Mesothelial cell of epicardium (in vitro differentiated cells): ENCODE data around the gene VSX2. TPM values are rescaled to one million over a fixed set of nuclear protein-coding genes. Genes with fewer than 3 reads are reported as not detected.

Source experiments
- DNase-seq, 2 experiments: peaks; one replicate each; pipeline ENCODE4 v3.0.0; 2021; ENCODE audit warnings: low spot score in 2 of 2; ENCODE audit not compliant: unreplicated experiment in 2 of 2
- H3K27ac Mint-ChIP-seq: 2 replicates; pipeline ENCODE4 v1.8.0; 2021; ENCODE audit warnings: mixed read lengths
- H3K27me3 Mint-ChIP-seq: 2 replicates; pipeline ENCODE4 v1.8.0; 2021; ENCODE audit warnings: low read depth, mixed read lengths
- H3K36me3 Mint-ChIP-seq: 2 replicates; pipeline ENCODE4 v1.8.0; 2021; ENCODE audit warnings: mixed read lengths
- H3K4me1 Mint-ChIP-seq: 2 replicates; pipeline ENCODE4 v1.8.0; 2021; ENCODE audit warnings: mixed read lengths
- H3K4me3 Mint-ChIP-seq: 2 replicates; pipeline ENCODE4 v1.8.0; 2021; ENCODE audit warnings: mild to moderate bottlenecking, moderate library complexity, mixed read lengths
- H3K9me3 Mint-ChIP-seq: 2 replicates; pipeline ENCODE4 v1.8.0; 2021; ENCODE audit warnings: mixed read lengths
- total RNA-seq: library from RNA; stranded (reverse); gene quantifications from 3 replicates; pipeline ENCODE4 v1.2.1, GENCODE V29; 2021
- TF ChIP-seq, protein P1 (sequence below): fragments of 200-600 bp; sonication (generic); IDR thresholded peaks from one replicate; pipeline ENCODE4 v1.5.0; 2021; ENCODE audit warnings: antibody characterized with exemption; ENCODE audit not compliant: unreplicated experiment

The VSX2 gene
- total RNA-seq, 1 donor from 2014 or later = not detected

- TF ChIP-seq, protein P1, sequence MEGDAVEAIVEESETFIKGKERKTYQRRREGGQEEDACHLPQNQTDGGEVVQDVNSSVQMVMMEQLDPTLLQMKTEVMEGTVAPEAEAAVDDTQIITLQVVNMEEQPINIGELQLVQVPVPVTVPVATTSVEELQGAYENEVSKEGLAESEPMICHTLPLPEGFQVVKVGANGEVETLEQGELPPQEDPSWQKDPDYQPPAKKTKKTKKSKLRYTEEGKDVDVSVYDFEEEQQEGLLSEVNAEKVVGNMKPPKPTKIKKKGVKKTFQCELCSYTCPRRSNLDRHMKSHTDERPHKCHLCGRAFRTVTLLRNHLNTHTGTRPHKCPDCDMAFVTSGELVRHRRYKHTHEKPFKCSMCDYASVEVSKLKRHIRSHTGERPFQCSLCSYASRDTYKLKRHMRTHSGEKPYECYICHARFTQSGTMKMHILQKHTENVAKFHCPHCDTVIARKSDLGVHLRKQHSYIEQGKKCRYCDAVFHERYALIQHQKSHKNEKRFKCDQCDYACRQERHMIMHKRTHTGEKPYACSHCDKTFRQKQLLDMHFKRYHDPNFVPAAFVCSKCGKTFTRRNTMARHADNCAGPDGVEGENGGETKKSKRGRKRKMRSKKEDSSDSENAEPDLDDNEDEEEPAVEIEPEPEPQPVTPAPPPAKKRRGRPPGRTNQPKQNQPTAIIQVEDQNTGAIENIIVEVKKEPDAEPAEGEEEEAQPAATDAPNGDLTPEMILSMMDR = no peak
- peaks cover 4% of the 10 kb centered on the region for H3K27me3 Mint-ChIP-seq
Measured at GRCh38 chr14:74271365-74271764, 32.1 kb downstream of the VSX2 start.

GRCh38 chr14:74275241-74275841 is 36.1 kb downstream of the VSX2 start:
- H3K36me3 Mint-ChIP-seq = peaks cover 10% of the 10 kb centered on the region
- H3K27me3 Mint-ChIP-seq = peaks cover 4% of the 10 kb centered on the region
- peaks cover 8% of the 10 kb centered on the region for H3K4me1 Mint-ChIP-seq
- peaks cover 10% of the 10 kb centered on the region for H3K9me3 Mint-ChIP-seq
- no peak for DNase-seq
- H3K4me3 Mint-ChIP-seq = no peak overlapping the region
- TF ChIP-seq, protein P1 = no peak
- H3K27ac Mint-ChIP-seq = no peak overlapping the region

More at GRCh38 chr14:74271365-74271764, 32.1 kb downstream of the VSX2 start:
- Mint-ChIP-seq H3K4me3 (no peak overlapping the region), H3K27ac (no peak overlapping the region), H3K9me3 (no peaks in the 10 kb centered on the region), H3K36me3 (no peaks in the 10 kb centered on the region), H3K4me1 (peaks cover 8% of the 10 kb centered on the region)
- no peak for DNase-seq

DNA sequence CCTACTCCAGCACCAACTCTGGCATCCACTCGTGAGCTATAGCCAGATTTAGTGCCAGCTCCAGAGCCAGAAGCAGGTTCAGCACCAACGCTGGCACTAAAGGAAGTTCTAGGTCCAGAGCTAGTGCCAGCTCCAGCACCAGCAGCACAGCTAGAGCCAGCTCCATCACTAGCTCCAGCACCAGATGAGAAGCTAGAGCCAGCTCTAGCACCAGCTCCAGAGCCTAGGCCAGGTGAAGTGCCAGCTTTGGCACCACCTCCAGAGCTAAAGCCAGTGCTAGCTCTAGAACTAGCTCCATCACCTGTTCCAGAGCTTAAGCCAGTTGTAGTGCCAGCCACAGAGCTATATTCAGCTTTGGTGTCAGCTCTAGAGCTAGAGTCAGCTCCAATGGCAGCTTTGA is 38.8 kb downstream of the VSX2 start:
- TF ChIP-seq, protein P1 = no peak
- peaks cover 15% of the 10 kb centered on the region for H3K9me3 Mint-ChIP-seq
- peaks cover 24% of the 10 kb centered on the region for H3K36me3 Mint-ChIP-seq
- no peak overlapping the region for H3K27ac Mint-ChIP-seq
- H3K4me3 Mint-ChIP-seq = no peak overlapping the region
- H3K4me1 Mint-ChIP-seq = peaks cover 8% of the 10 kb centered on the region
- DNase-seq = no peak
- no peaks in the 10 kb centered on the region for H3K27me3 Mint-ChIP-seq

GRCh38 chr14:74281069-74281468 is 41.8 kb downstream of the VSX2 start:
- peaks cover 15% of the 10 kb centered on the region for H3K9me3 Mint-ChIP-seq
- peaks cover 40% of the 10 kb centered on the region for H3K36me3 Mint-ChIP-seq
- H3K4me1 Mint-ChIP-seq = peaks cover under 1% of the 10 kb centered on the region
- no peak for DNase-seq
- H3K4me3 Mint-ChIP-seq = no peak overlapping the region
- no peak overlapping the region for H3K27ac Mint-ChIP-seq
- no peaks in the 10 kb centered on the region for H3K27me3 Mint-ChIP-seq
- TF ChIP-seq, protein P1 = no peak

- Mint-ChIP-seq H3K27me3 (no peaks in the 10 kb centered on the region), H3K4me1 (no peaks in the 10 kb centered on the region), H3K4me3 (no peak overlapping the region), H3K9me3 (no peaks in the 10 kb centered on the region), H3K27ac (no peak overlapping the region), H3K36me3 (peaks cover 34% of the 10 kb centered on the region)
- TF ChIP-seq, protein P1 = no peak
- no peak for DNase-seq
Measured at GRCh38 chr14:74286736-74287135, 47.5 kb downstream of the VSX2 start.
